ENCODE measurements around the gene RAI1. TPM values are rescaled to one million over a fixed set of nuclear protein-coding genes. Genes with fewer than 3 reads are reported as not detected.

The RAI1 gene
- total and polyA plus RNA-seq, 2 of the 13 experiments (the other 11 are each of a cell fraction or from before 2014, with no cell fraction given): 3.4 to 5.2 TPM

- TF ChIP-seq GLI4 (CRISPR knock-in tag; IDR thresholded peaks at IDR 0.05; ENCODE audit: borderline replicate concordance): no peak
- TF ChIP-seq ZNF788 (CRISPR knock-in tag; IDR thresholded peaks at IDR 0.05; ENCODE audit: borderline replicate concordance): no peak
- TF ChIP-seq POLR2G (IDR thresholded peaks at IDR 0.05; ENCODE audit: low read depth, low read length): peak; percentile 98
- peak; percentile 80 for TF ChIP-seq GMEB1 (CRISPR knock-in tag; IDR thresholded peaks at IDR 0.05; ENCODE audit: borderline replicate concordance)
- no peak for TF ChIP-seq ZNF703 (CRISPR knock-in tag; IDR thresholded peaks at IDR 0.05; ENCODE audit: borderline replicate concordance)
- TF ChIP-seq ZNF552 (CRISPR knock-in tag; IDR thresholded peaks at IDR 0.05; ENCODE audit: borderline replicate concordance): no peak
- TF ChIP-seq SMAD1 (CRISPR knock-in tag; IDR thresholded peaks at IDR 0.05; ENCODE audit: borderline replicate concordance, low read depth): no peak
- peak; percentile 89; the same call in 1 of the 2 replicates for TF ChIP-seq SPEN (CRISPR knock-in tag; IDR thresholded peaks at IDR 0.05; ENCODE audit: low read depth)
- 0 out of 2 replicates have a peak, but pooled peaks have one; percentile 52 for TF ChIP-seq KLF9 (CRISPR knock-in tag; IDR thresholded peaks at IDR 0.05; ENCODE audit: low read depth)
- no peak for TF ChIP-seq EHMT2 (IDR thresholded peaks at IDR 0.05; ENCODE audit: borderline replicate concordance, low read depth, low read length)
- TF ChIP-seq ARNTL (CRISPR knock-in tag; IDR thresholded peaks at IDR 0.05): peak; percentile 97
- TF ChIP-seq AGO2 (optimal IDR thresholded peaks at IDR 0.05; ENCODE audit: low read depth, low read length): peak; percentile 71
- TF ChIP-seq PPARG (CRISPR knock-in tag; conservative IDR thresholded peaks at IDR 0.05): no peak
- peak; percentile 87; the same call in 1 of the 2 replicates for TF ChIP-seq CCDC6 (CRISPR knock-in tag; IDR thresholded peaks at IDR 0.05)
- peak; percentile 85; the same call in 1 of the 2 replicates for TF ChIP-seq MLXIP (CRISPR knock-in tag; IDR thresholded peaks at IDR 0.05; ENCODE audit: borderline replicate concordance)
- peak; percentile 40; the same call in 1 of the 2 replicates for TF ChIP-seq ZBTB38 (CRISPR knock-in tag; IDR thresholded peaks at IDR 0.05)
- TF ChIP-seq DMAP1 (CRISPR knock-in tag; IDR thresholded peaks at IDR 0.05): peak; percentile 51
- no peak; the same call in 1 of the 2 replicates for TF ChIP-seq HOXA5 (CRISPR knock-in tag; IDR thresholded peaks at IDR 0.05)
- no peak for TF ChIP-seq ZNF674 (CRISPR knock-in tag; IDR thresholded peaks at IDR 0.05; ENCODE audit: low read depth)
- no peak for TF ChIP-seq ZSCAN5A (CRISPR knock-in tag; IDR thresholded peaks at IDR 0.05; ENCODE audit: borderline replicate concordance)
Measured at GRCh38 chr17:17839791-17840707, 158.8 kb downstream of the RAI1 start (continued).

Measured in HepG2 (cell line).